Breast epithelium (tissue), 3 donors: ENCODE data around the gene LCE1C.

ENCODE experiments used
- POLR2A ChIP-seq: fragments of 450-650 bp; IDR thresholded peaks from one replicate; pipeline ENCODE4 v1.6.1; 2016; ENCODE audit warnings: antibody characterized with exemption, mild to moderate bottlenecking, moderate library complexity
- POLR2AphosphoS5 ChIP-seq, 3 donors: sonication (generic); formaldehyde crosslinking; IDR thresholded peaks; one replicate each; pipeline ENCODE4 v1.6.1; 2017; ENCODE audit warnings: antibody characterized with exemption in 3 of 3
- TF ChIP-seq, protein P1 (sequence below), 3 donors: fragments of 450-650 bp; IDR thresholded peaks; one replicate each; pipeline ENCODE4 v1.5.1; 2016 to 2017; ENCODE audit warnings: antibody characterized with exemption in 3 of 3, mild to moderate bottlenecking in 3 of 3, moderate library complexity in 3 of 3

DNA sequence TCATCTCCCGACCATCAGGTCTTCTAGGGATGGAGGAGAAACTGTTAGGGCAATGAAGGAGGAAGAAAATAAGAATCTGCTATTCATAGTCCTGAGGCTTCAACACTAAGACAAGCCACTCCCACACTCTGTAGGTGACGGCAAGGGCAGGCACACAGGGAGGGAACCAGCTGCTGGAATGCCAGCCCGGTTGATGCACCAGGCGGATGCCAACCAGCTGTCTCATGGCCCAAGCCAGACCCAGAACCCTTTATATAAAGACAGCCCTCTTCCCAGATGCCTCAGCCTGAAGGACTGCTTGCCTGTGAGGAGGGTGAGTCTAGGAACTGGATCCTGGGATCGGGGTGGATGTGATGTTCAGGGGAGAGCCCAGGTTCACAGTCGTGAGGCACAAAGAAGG, 48.7 kb downstream of the LCE1C start, which contains the start of gene KPRP:
- TF ChIP-seq, protein P1, sequence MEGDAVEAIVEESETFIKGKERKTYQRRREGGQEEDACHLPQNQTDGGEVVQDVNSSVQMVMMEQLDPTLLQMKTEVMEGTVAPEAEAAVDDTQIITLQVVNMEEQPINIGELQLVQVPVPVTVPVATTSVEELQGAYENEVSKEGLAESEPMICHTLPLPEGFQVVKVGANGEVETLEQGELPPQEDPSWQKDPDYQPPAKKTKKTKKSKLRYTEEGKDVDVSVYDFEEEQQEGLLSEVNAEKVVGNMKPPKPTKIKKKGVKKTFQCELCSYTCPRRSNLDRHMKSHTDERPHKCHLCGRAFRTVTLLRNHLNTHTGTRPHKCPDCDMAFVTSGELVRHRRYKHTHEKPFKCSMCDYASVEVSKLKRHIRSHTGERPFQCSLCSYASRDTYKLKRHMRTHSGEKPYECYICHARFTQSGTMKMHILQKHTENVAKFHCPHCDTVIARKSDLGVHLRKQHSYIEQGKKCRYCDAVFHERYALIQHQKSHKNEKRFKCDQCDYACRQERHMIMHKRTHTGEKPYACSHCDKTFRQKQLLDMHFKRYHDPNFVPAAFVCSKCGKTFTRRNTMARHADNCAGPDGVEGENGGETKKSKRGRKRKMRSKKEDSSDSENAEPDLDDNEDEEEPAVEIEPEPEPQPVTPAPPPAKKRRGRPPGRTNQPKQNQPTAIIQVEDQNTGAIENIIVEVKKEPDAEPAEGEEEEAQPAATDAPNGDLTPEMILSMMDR (IDR thresholded peaks at IDR 0.05) = no peak
- TF ChIP-seq POLR2A (no peak), POLR2AphosphoS5 (IDR thresholded peaks at IDR 0.05) (no peak)
